ENCODE measurements around the gene FZR1. TPM values are rescaled to one million over a fixed set of nuclear protein-coding genes. Genes with fewer than 3 reads are reported as not detected.

Gene FZR1
- total and polyA plus RNA-seq, 2 of the 4 experiments (the other 2 are of a cell fraction): 21.5 to 47.8 TPM

DNA sequence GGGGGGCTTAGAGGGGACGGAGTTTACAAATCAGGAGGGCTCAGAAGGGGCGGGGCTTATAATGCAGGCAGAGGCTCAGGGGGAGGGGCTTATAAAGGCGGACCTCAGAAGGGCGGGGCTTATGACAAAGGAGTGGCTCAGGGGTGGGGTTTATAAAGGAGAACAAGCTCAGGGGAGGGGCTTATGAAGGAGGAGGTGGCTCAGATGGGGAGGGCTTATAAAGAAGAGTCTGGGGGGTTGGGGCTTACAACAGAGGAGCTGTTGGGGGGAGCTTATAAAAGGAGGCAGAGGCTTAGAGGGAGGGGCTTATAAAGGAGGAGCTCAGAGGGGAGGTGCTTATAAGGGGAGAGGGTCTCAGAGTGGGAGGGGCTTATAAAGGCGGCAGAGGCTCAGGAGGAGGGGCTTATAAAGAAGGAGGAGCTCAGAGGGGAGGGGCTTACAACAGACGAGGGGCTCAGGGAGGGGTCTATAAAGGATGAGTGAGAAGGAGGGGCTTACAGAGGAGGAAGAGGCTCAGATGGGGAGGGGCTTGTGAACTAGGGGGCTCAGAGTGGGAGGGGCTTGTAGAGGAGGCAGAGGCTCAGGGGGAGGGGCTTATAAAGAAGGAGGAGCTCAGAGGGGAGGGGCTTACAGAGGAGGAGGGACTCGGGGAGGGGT lies 26.8 kb upstream of the FZR1 start:
- WGBS, 2 experiments (ENCODE audit: extremely low coverage in 2 of 2, insufficient read length in 1 of 2): 48% methylated on average over 6 of the region's 7 CpGs; no CpG with 5 or more reads in 1 of the 2 experiments
- Histone ChIP-seq H4K91ac (ENCODE audit: insufficient read depth, low read depth, low read length) (no peak overlapping the region), H3K14ac (replicated peaks; ENCODE audit: low read depth, low read length) (no peak overlapping the region), H3K4ac (ENCODE audit: low read depth, low read length) (no peak overlapping the region), H3K79me1 (ENCODE audit: low read depth in 1 of 2, low read length in 2 of 2) (no peaks in the 10 kb centered on the region), H2BK120ac (ENCODE audit: low read depth, low read length) (no peak overlapping the region), H3K27ac (ENCODE audit: insufficient read depth, low read length) (no peak overlapping the region), H3K23ac (ENCODE audit: low read depth, low read length) (no peak overlapping the region), H4K8ac (ENCODE audit: low read depth in 2 of 2, low read length in 2 of 2) (no peak overlapping the region), H3K27me3 (ENCODE audit: control insufficient read depth, insufficient read depth, low read length) (peaks cover 42% of the 10 kb centered on the region), H3K9me3 (ENCODE audit: control insufficient read depth, insufficient read depth, low read length) (no peaks in the 10 kb centered on the region; the same call in 1 of the 2 replicates), H2BK15ac (ENCODE audit: low read depth, low read length) (no peak overlapping the region), H4K20me1 (ENCODE audit: insufficient read depth, low read length) (no peaks in the 10 kb centered on the region), H3K9ac (ENCODE audit: low read depth, low read length) (no peak overlapping the region), H4K5ac (ENCODE audit: low read depth, low read length) (no peak overlapping the region), H3K4me2 (ENCODE audit: low read depth, low read length) (no peak overlapping the region), H2BK20ac (ENCODE audit: low read depth, low read length) (no peak overlapping the region), H3K4me3 (ENCODE audit: insufficient read depth, low read depth, low read length) (no peak overlapping the region), H3K9me1 (ENCODE audit: insufficient read depth, low read length) (no peaks in the 10 kb centered on the region), H3K56ac (ENCODE audit: extremely low read depth, insufficient read depth, low read length) (no peak overlapping the region), H2AFZ (replicated peaks; ENCODE audit: low read length, poor library complexity) (no peak overlapping the region), H3K18ac (ENCODE audit: low read depth, low read length) (no peak overlapping the region), H2BK5ac (ENCODE audit: low read depth, low read length, poor library complexity, severe bottlenecking) (no peak overlapping the region), H2AK5ac (ENCODE audit: low read depth, low read length) (no peak overlapping the region), H3K4me1 (ENCODE audit: control insufficient read depth, insufficient read depth, low read length) (no peaks in the 10 kb centered on the region), H2AK9ac (replicated peaks; ENCODE audit: low read depth, low read length, poor library complexity) (no peak overlapping the region), H3K36me3 (ENCODE audit: control insufficient read depth, insufficient read depth, low read length) (no peaks in the 10 kb centered on the region)
- ChIA-PET POLR2A (ENCODE audit: unreplicated experiment) (no interaction called here), CTCF (interaction anchor here (0.6 to 1.5 kb wide), 2 partner anchors 125 to 174 kb away, joined by 3 to 4 read pairs; no protein-coding TSS in a partner anchor)
- dilution Hi-C loops (cut with HindIII; ENCODE audit: low sequenced_read_pairs, unreplicated experiment) (no loop called here), intact Hi-C loops (cut with micrococcal nuclease) (no loop called here), in situ Hi-C loops (cut with MboI; ENCODE audit: low sequenced_read_pairs) (loop anchor here (25.0 kb wide), 1 partner anchor 517 kb away; no protein-coding TSS in a partner anchor)
- TF ChIP-seq, protein P1, sequence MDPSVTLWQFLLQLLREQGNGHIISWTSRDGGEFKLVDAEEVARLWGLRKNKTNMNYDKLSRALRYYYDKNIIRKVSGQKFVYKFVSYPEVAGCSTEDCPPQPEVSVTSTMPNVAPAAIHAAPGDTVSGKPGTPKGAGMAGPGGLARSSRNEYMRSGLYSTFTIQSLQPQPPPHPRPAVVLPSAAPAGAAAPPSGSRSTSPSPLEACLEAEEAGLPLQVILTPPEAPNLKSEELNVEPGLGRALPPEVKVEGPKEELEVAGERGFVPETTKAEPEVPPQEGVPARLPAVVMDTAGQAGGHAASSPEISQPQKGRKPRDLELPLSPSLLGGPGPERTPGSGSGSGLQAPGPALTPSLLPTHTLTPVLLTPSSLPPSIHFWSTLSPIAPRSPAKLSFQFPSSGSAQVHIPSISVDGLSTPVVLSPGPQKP (IDR thresholded peaks at IDR 0.05; ENCODE audit: borderline replicate concordance, low read depth, low read length): no peak
- TF ChIP-seq BHLHE40 (IDR thresholded peaks at IDR 0.05; ENCODE audit: low read depth, low read length): no peak
- TF ChIP-seq MAFK (IDR thresholded peaks at IDR 0.05; ENCODE audit: low read depth, low read length): no peak
- TF ChIP-seq RFX5 (IDR thresholded peaks at IDR 0.05; ENCODE audit: low read depth, low read length): no peak
- no peak for TF ChIP-seq MXI1 (IDR thresholded peaks at IDR 0.05; ENCODE audit: borderline replicate concordance, low read depth, low read length)
- no peak for TF ChIP-seq RAD21 (IDR thresholded peaks at IDR 0.05; ENCODE audit: low read length)
- no peak for TF ChIP-seq SMC3 (IDR thresholded peaks at IDR 0.05; ENCODE audit: low read depth, low read length)
- no peak for TF ChIP-seq MAZ (IDR thresholded peaks at IDR 0.05; ENCODE audit: borderline replicate concordance, low read depth, low read length)
- TF ChIP-seq FOS (IDR thresholded peaks at IDR 0.05; ENCODE audit: low read depth, low read length): no peak
- TF ChIP-seq, protein P2, sequence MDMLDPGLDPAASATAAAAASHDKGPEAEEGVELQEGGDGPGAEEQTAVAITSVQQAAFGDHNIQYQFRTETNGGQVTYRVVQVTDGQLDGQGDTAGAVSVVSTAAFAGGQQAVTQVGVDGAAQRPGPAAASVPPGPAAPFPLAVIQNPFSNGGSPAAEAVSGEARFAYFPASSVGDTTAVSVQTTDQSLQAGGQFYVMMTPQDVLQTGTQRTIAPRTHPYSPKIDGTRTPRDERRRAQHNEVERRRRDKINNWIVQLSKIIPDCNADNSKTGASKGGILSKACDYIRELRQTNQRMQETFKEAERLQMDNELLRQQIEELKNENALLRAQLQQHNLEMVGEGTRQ (IDR thresholded peaks at IDR 0.05; ENCODE audit: low read depth, low read length): no peak
- TF ChIP-seq CHD1 (IDR thresholded peaks at IDR 0.05; ENCODE audit: low read depth, low read length): no peak
- no peak for TF ChIP-seq CEBPB (IDR thresholded peaks at IDR 0.05; ENCODE audit: low read depth, low read length)
- ATAC-seq (ENCODE audit: low read depth): peak; percentile 48; the same call in 1 of the 2 replicates
- no peak for DNase-seq
- no TSS peak for BruUV-seq (replicated peaks)

Measured in IMR-90 (cell line).